ENCODE data around the gene FOXR1. TPM values are rescaled to one million over a fixed set of nuclear protein-coding genes. Genes with fewer than 3 reads are reported as not detected.

The FOXR1 gene
- total and polyA plus RNA-seq, 8 donors: not detected

DNA sequence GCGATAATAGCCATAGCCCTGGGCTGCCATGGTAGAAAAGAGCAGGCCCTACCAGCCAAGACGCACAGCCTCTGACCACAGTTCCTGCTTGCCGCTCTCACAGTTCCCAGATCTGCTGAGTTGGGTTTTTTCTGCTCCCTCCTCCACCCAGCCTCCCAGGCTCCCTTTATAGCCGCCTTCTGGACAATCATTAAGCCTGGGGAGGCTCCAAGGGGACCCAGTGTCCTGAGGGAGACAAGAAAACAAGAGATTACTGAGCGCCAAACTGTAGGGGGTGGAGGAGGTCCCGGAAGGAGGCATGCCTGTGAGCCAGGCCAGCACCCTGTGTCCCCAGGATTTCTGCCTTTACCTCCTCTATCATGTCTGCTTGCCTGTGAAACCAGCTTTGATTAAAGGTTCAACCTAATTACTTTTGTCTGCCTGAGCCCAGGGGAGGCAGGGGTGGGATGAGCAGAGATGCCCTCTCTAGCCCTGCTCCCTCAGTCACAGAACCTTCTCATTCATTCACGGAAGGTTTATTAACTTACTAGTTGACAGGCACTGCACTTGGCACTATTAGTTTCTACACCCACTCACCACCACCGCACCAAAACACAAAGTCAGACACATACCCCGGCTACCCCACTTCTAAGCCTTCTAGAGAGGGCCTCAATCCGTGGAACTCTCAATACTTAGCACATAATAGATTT is 57.9 kb downstream of the FOXR1 start:
- DNase-seq: peak; percentile 78
- Histone ChIP-seq H3K36me3 (peaks cover 10 to 35% (median 32%) of the 10 kb centered on the region in 4 donors), H3K27ac (peak overlapping the region; percentile 79 to 93 (median 92)), H3K27me3 (no peaks in the 10 kb centered on the region), H3K4me1 (peaks cover 25 to 60% (median 54%) of the 10 kb centered on the region in 4 donors), H3K4me3 (peak overlapping the region; percentile 60 to 85 (median 72)), H3K9me3 (no peaks in the 10 kb centered on the region)
- intact Hi-C loops (cut with DNase I; ENCODE audit: low total_unique reads): no loop called here
- WGBS, 5 donors: 26 to 48% (median 37%) methylated on average over 10 of the region's 10 CpGs
- TF ChIP-seq EP300 (IDR thresholded peaks at IDR 0.05) (no peak), POLR2AphosphoS5 (IDR thresholded peaks at IDR 0.05) (peak in 2 of 3 donors; percentile 47 to 57)

DNA sequence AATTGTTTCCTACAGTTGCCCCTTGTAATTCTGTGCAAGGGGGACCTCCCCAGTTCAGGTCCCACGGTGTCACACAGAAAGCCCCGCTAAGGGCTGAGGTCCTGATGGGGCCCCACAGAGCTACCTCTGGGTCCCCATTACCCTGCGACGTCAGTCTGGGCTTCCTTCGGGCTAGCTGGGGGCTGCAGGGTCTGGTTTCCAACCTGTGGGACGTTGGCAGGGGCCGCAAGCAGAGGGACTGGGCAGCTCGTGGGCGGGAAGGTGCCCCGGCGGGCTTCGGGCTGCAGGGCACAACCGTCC is 58.4 kb downstream of the FOXR1 start:
- Histone ChIP-seq H3K36me3 (peaks cover 5 to 30% (median 27%) of the 10 kb centered on the region in 4 donors), H3K9me3 (no peaks in the 10 kb centered on the region), H3K4me3 (peak overlapping the region; percentile 60 to 85 (median 72)), H3K27me3 (no peaks in the 10 kb centered on the region), H3K27ac (peak overlapping the region; percentile 79 to 93 (median 92)), H3K4me1 (peaks cover 20 to 55% (median 49%) of the 10 kb centered on the region in 4 donors)
- TF ChIP-seq EP300 (IDR thresholded peaks at IDR 0.05): no peak
- TF ChIP-seq POLR2A (IDR thresholded peaks at IDR 0.05): no peak
- TF ChIP-seq POLR2AphosphoS5 (IDR thresholded peaks at IDR 0.05): no peak
- TF ChIP-seq CTCF (IDR thresholded peaks at IDR 0.05): no peak
- no peak for DNase-seq
- intact Hi-C loops (cut with DNase I; ENCODE audit: low total_unique reads): no loop called here
- WGBS, 5 donors: 1 to 5% (median 4%) methylated on average over 9 to 13 of the region's 13 CpGs

DNA sequence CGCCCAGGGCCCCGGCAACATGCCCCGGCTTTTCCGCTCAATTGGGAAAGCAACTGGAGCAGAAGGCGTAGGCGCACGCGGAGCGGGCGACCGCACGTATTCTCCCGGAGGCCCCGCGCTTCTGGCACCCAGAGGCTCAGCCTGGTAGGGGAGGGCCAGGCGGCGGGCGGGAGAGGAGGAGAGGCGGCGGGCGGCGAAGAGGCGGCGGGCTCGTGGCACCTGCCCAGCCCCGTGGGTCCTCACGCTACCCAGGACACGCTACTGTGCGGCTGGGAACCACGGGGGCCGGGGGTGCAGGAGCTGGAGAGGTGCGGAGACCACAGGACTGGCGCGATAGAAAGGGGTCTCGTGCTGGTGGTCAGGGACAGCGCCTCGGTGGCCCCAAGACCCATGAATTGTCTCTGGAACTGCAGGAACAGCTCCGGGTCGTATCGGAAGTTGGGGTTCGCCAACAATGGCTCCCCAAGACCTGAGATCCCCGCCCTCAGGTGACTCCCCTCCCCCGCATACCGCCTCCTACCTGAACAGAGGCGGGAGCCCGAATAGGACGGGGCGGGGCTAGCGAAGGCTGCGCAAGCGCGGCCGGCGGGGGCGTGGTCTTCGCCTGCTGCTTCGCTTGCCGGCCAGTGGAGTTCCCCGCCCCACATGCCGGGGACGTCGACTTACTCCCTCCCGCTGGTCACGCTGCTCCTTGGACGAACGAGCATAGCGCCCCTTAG is 58.9 kb downstream of the FOXR1 start, which contains the start of gene SLC37A4:
Gene SLC37A4 (minus strand): TSS at position 549 of the 719 bp plus-strand sequence.
- WGBS, 5 donors: 0% methylated on average over 38 to 67 of the region's 67 CpGs
- intact Hi-C loops (cut with DNase I; ENCODE audit: low total_unique reads): no loop called here
- peaks cover 19 to 50% (median 44%) of the 10 kb centered on the region in 4 donors for H3K4me1 ChIP-seq

More for the DNA sequence above, 58.9 kb downstream of the FOXR1 start, which contains the start of gene SLC37A4:
- Histone ChIP-seq H3K36me3 (peaks cover 4 to 25% (median 22%) of the 10 kb centered on the region in 4 donors), H3K27ac (peak within 1 kb of the TSS; percentile 79 to 93 (median 92)), H3K4me3 (peak within 1 kb of the TSS; percentile 60 to 85 (median 72)), H3K27me3 (no peaks in the 10 kb centered on the region), H3K9me3 (no peaks in the 10 kb centered on the region)
- TF ChIP-seq POLR2A (IDR thresholded peaks at IDR 0.05) (no peak), CTCF (IDR thresholded peaks at IDR 0.05) (peak in 4 of 7 experiments; percentile 83 to 97 (median 86)), EP300 (IDR thresholded peaks at IDR 0.05) (no peak), POLR2AphosphoS5 (IDR thresholded peaks at IDR 0.05) (peak; percentile 69 to 95 (median 89))
- DNase-seq: peak; percentile 99

Small RNA genes within 50 kb of the gene (small RNA-seq; reads per million reads assigned to genes)
- 0 reads per million in 4 donors for gene AP003392.2
- gene RF00017: 0 reads per million in 4 donors
- 0 reads per million in 4 donors for gene RF00019
- gene RN7SL688P: 0 reads per million in 4 donors

Other genes with a start within 250 kb of the FOXR1 start
- 100 to 1,000 TPM in 2 of 5 donors, 10 to 100 TPM in 3; 21.6 to 203 (median 99.3) TPM for gene DDX6, start 180.6 kb upstream of the FOXR1 start, total RNA-seq
- gene DDX6, start 180.6 kb upstream of the FOXR1 start, polyA plus RNA-seq: 10 to 100 TPM; 17.1 to 21.2 (median 18.4) TPM
- gene CXCR5, start 87.9 kb upstream of the FOXR1 start, total RNA-seq: under 1 TPM in 1 of 5 donors, not detected in 4; 0.14 TPM
- under 1 TPM; 0.12 to 0.60 (median 0.15) TPM for gene CXCR5, start 87.9 kb upstream of the FOXR1 start, polyA plus RNA-seq
- 10 to 100 TPM in 4 of 5 donors, 1 to 10 TPM in 1; 9.9 to 35.2 (median 20.4) TPM for gene BCL9L, start 45.8 kb upstream of the FOXR1 start, total RNA-seq
- gene BCL9L, start 45.8 kb upstream of the FOXR1 start, polyA plus RNA-seq: 10 to 100 TPM in 1 of 3 donors, 1 to 10 TPM in 2; 4.2 to 11.7 (median 6.0) TPM
- not detected for gene UPK2, start 15.5 kb upstream of the FOXR1 start, total RNA-seq
- gene UPK2, start 15.5 kb upstream of the FOXR1 start, polyA plus RNA-seq: under 1 TPM in 1 of 3 donors, not detected in 2; 0.50 TPM
- gene CENATAC, start 26.4 kb downstream of the FOXR1 start, total RNA-seq: 100 to 1,000 TPM in 1 of 5 donors, 10 to 100 TPM in 4; 34.8 to 310 (median 64.0) TPM
- 10 to 100 TPM; 17.8 to 38.0 (median 18.0) TPM for gene CENATAC, start 26.4 kb downstream of the FOXR1 start, polyA plus RNA-seq
- gene RPS25, start 46.6 kb downstream of the FOXR1 start, total RNA-seq: 1,000 to 10,000 TPM in 3 of 5 donors, 100 to 1,000 TPM in 2; 157 to 2,308 (median 1,395) TPM
- gene RPS25, start 46.6 kb downstream of the FOXR1 start, polyA plus RNA-seq: 1,000 to 10,000 TPM; 2,403 to 3,218 (median 2,977) TPM
- 10 to 100 TPM; 13.4 to 81.4 (median 20.0) TPM for gene TRAPPC4, start 47.0 kb downstream of the FOXR1 start, total RNA-seq
- 10 to 100 TPM; 29.6 to 49.6 (median 34.1) TPM for gene TRAPPC4, start 47.0 kb downstream of the FOXR1 start, polyA plus RNA-seq
- 100 to 1,000 TPM in 1 of 5 donors, 10 to 100 TPM in 4; 16.3 to 126 (median 23.5) TPM for gene SLC37A4, start 59.1 kb downstream of the FOXR1 start, total RNA-seq
- 10 to 100 TPM; 12.4 to 14.6 (median 13.0) TPM for gene SLC37A4, start 59.1 kb downstream of the FOXR1 start, polyA plus RNA-seq
- gene HYOU1, start 85.4 kb downstream of the FOXR1 start, total RNA-seq: 100 to 1,000 TPM in 2 of 5 donors, 10 to 100 TPM in 3; 46.1 to 127 (median 80.0) TPM
- gene HYOU1, start 85.4 kb downstream of the FOXR1 start, polyA plus RNA-seq: 10 to 100 TPM; 12.7 to 57.2 (median 26.7) TPM
- gene VPS11, start 96.1 kb downstream of the FOXR1 start, total RNA-seq: 100 to 1,000 TPM in 1 of 5 donors, 10 to 100 TPM in 3, 1 to 10 TPM in 1; 8.2 to 190 (median 21.1) TPM
- 10 to 100 TPM; 25.5 to 43.1 (median 40.9) TPM for gene VPS11, start 96.1 kb downstream of the FOXR1 start, polyA plus RNA-seq
- gene HMBS, start 113.1 kb downstream of the FOXR1 start, total RNA-seq: 10 to 100 TPM in 1 of 5 donors, 1 to 10 TPM in 3, not detected in 1; 3.8 to 15.9 (median 8.1) TPM
- 10 to 100 TPM; 23.0 to 25.0 (median 23.5) TPM for gene HMBS, start 113.1 kb downstream of the FOXR1 start, polyA plus RNA-seq
- gene DPAGT1, start 130.1 kb downstream of the FOXR1 start, total RNA-seq: 10 to 100 TPM in 3 of 5 donors, 1 to 10 TPM in 2; 2.3 to 27.7 (median 13.2) TPM
- 10 to 100 TPM; 14.4 to 28.5 (median 14.5) TPM for gene DPAGT1, start 130.1 kb downstream of the FOXR1 start, polyA plus RNA-seq
- gene C2CD2L, start 135.6 kb downstream of the FOXR1 start, total RNA-seq: 10 to 100 TPM in 3 of 5 donors, 1 to 10 TPM in 2; 2.6 to 19.9 (median 13.4) TPM
- gene C2CD2L, start 135.6 kb downstream of the FOXR1 start, polyA plus RNA-seq: 1 to 10 TPM; 1.7 to 6.1 (median 2.4) TPM
- 10 to 100 TPM; 17.1 to 80.8 (median 43.6) TPM for gene HINFP, start 149.8 kb downstream of the FOXR1 start, total RNA-seq
- 10 to 100 TPM in 2 of 3 donors, 1 to 10 TPM in 1; 9.2 to 11.9 (median 10.1) TPM for gene HINFP, start 149.8 kb downstream of the FOXR1 start, polyA plus RNA-seq
- under 1 TPM in 1 of 5 donors, not detected in 4; 0.37 TPM for gene ABCG4, start 177.3 kb downstream of the FOXR1 start, total RNA-seq
- gene ABCG4, start 177.3 kb downstream of the FOXR1 start, polyA plus RNA-seq: under 1 TPM in 2 of 3 donors, not detected in 1; 0.06 to 0.10 TPM
- 100 to 1,000 TPM in 1 of 5 donors, 10 to 100 TPM in 3, 1 to 10 TPM in 1; 7.0 to 101 (median 17.9) TPM for gene NLRX1, start 197.0 kb downstream of the FOXR1 start, total RNA-seq
- gene NLRX1, start 197.0 kb downstream of the FOXR1 start, polyA plus RNA-seq: 10 to 100 TPM in 1 of 3 donors, 1 to 10 TPM in 2; 3.8 to 10.4 (median 4.8) TPM
- gene NHERF4, start 213.7 kb downstream of the FOXR1 start, total RNA-seq: 100 to 1,000 TPM in 1 of 5 donors, 10 to 100 TPM in 1, 1 to 10 TPM in 2, not detected in 1; 3.3 to 130 (median 9.5) TPM
- 1 to 10 TPM in 2 of 3 donors, under 1 TPM in 1; 0.13 to 2.4 (median 2.1) TPM for gene NHERF4, start 213.7 kb downstream of the FOXR1 start, polyA plus RNA-seq
- gene CBL, start 234.6 kb downstream of the FOXR1 start, total RNA-seq: 10 to 100 TPM in 4 of 5 donors, 1 to 10 TPM in 1; 1.4 to 13.8 (median 11.7) TPM
- 1 to 10 TPM; 2.7 to 4.2 (median 3.0) TPM for gene CBL, start 234.6 kb downstream of the FOXR1 start, polyA plus RNA-seq

All from stomach (tissue), 9 donors.